MCF 10A (cell line): ENCODE results near the gene PTPN4. TPM values are rescaled to one million over a fixed set of nuclear protein-coding genes. Genes with fewer than 3 reads are reported as not detected.

Source experiments
- BruUV-seq: library from RNA; stranded (reverse); fragments of 400-500 nt; replicated peaks from 2 replicates; lab custom pipeline; 2021; lab: Mats Ljungman, UMichigan
- CTCF ChIA-PET: fragments of 300-600 bp; sonication (Branson Sonifier 250); formaldehyde crosslinking; extraction: SDS; loops from one replicate; lab custom pipeline; 2021; ENCODE audit warnings: antibody characterized with exemption, inconsistent platforms; lab: Yijun Ruan, JAX
- POLR2A ChIA-PET: fragments of 300-600, 350-650 bp; sonication (Branson Sonifier 250); formaldehyde crosslinking; extraction: SDS; loops from one replicate; lab custom pipeline; 2020; ENCODE audit warnings: antibody characterized with exemption, inconsistent platforms; lab: Yijun Ruan, JAX
- DNase-seq: peaks from one replicate; pipeline ENCODE4 v3.0.0-alpha.2; 2018; ENCODE audit not compliant: unreplicated experiment
- H3K27ac Mint-ChIP-seq: one replicate; pipeline ENCODE4 v1.8.0; 2022; ENCODE audit warnings: mild to moderate bottlenecking, low read depth, mixed read lengths; ENCODE audit not compliant: unreplicated experiment
- H3K27me3 Mint-ChIP-seq: one replicate; pipeline ENCODE4 v1.8.0; 2022; ENCODE audit warnings: mixed read lengths; ENCODE audit not compliant: insufficient read depth, unreplicated experiment
- H3K36me3 Mint-ChIP-seq: one replicate; pipeline ENCODE4 v1.8.0; 2022; ENCODE audit warnings: mild to moderate bottlenecking, moderate library complexity, mixed read lengths; ENCODE audit not compliant: insufficient read depth, unreplicated experiment
- H3K4me1 Mint-ChIP-seq: one replicate; pipeline ENCODE4 v1.8.0; 2022; ENCODE audit warnings: mixed read lengths; ENCODE audit not compliant: insufficient read depth, unreplicated experiment
- H3K4me3 Mint-ChIP-seq: one replicate; pipeline ENCODE4 v1.8.0; 2022; ENCODE audit warnings: mild to moderate bottlenecking, moderate library complexity, mixed read lengths; ENCODE audit not compliant: unreplicated experiment
- H3K9me3 Mint-ChIP-seq: one replicate; pipeline ENCODE4 v1.8.0; 2022; ENCODE audit warnings: mixed read lengths; ENCODE audit not compliant: unreplicated experiment
- CTCF ChIP-seq: fragments of 200-600 bp; IDR thresholded peaks from one replicate; pipeline ENCODE4 v1.8.0; 2022; ENCODE audit warnings: antibody characterized with exemption, mild to moderate bottlenecking; ENCODE audit not compliant: unreplicated experiment
- intact Hi-C: fragments of 100-400 bp; cut with micrococcal nuclease; formaldehyde crosslinking; loops from 2 replicates; pipeline ENCODE4 v1.14.1; 2022
- total RNA-seq: library from RNA; stranded (reverse); gene quantifications from 2 replicates; pipeline ENCODE4 v1.2.3, GENCODE V29; 2022

The PTPN4 gene
- total RNA-seq, 1 experiment from 2014 or later: 21.1 TPM

- TF ChIP-seq CTCF: no peak
- Mint-ChIP-seq H3K36me3 (peaks cover 6% of the 10 kb centered on the region), H3K4me3 (no peak overlapping the region), H3K27me3 (no peaks in the 10 kb centered on the region), H3K27ac (peak overlapping the region; percentile 40), H3K4me1 (peaks cover 38% of the 10 kb centered on the region), H3K9me3 (no peaks in the 10 kb centered on the region)
- ChIA-PET POLR2A (interaction anchor here (0.6 to 4.9 kb wide), 14 partner anchors 9 to 1743 kb away, joined by 3 to 26 read pairs (median 4); partner anchors contain the start of genes CCDC93 and EPB41L5), CTCF (interaction anchor here (0.6 to 5.0 kb wide), 8 partner anchors 10 to 1411 kb away, joined by 3 to 37 read pairs (median 4); no protein-coding TSS in a partner anchor)
- intact Hi-C loops: no loop called here
- no TSS peak for BruUV-seq
- DNase-seq: peak; percentile 80
These were observed 2.9 kb upstream of the PTPN4 start for GRCh38 chr2:119756837-119757236.

GRCh38 chr2:119758881-119759450 is 756 bp upstream of the PTPN4 start:
- POLR2A ChIA-PET: interaction anchor here (0.9 to 4.9 kb wide), 7 partner anchors 11 to 80 kb away, joined by 3 to 26 read pairs (median 7); partner anchors contain the start of gene TMEM177
- peaks cover 41% of the 10 kb centered on the region for H3K4me1 Mint-ChIP-seq

GRCh38 chr2:119760237-119760955 is 674 bp downstream of the PTPN4 start:
- peak overlapping the region; percentile 89 for H3K27ac Mint-ChIP-seq
- H3K27me3 Mint-ChIP-seq: no peaks in the 10 kb centered on the region
- ChIA-PET POLR2A (interaction anchor here (0.6 to 4.9 kb wide), 12 partner anchors 10 to 348 kb away, joined by 3 to 26 read pairs (median 4); no protein-coding TSS in a partner anchor), CTCF (interaction anchor here (0.6 to 1.4 kb wide), 5 partner anchors 10 to 415 kb away, joined by 3 to 4 read pairs (median 3); no protein-coding TSS in a partner anchor)
- H3K9me3 Mint-ChIP-seq: no peaks in the 10 kb centered on the region
- H3K36me3 Mint-ChIP-seq: peaks cover 6% of the 10 kb centered on the region
- H3K4me1 Mint-ChIP-seq: peaks cover 49% of the 10 kb centered on the region
- peak; percentile 51 for DNase-seq
- peak overlapping the region; percentile 81 for H3K4me3 Mint-ChIP-seq
- intact Hi-C loops: loop anchor here (2.0 kb wide), 1 partner anchor 252 kb away; the partner anchor contains the start of gene EPB41L5
- TF ChIP-seq CTCF: no peak
- BruUV-seq: no TSS peak

More at GRCh38 chr2:119758881-119759450, 756 bp upstream of the PTPN4 start:
- intact Hi-C loops: loop anchor here (2.0 kb wide), 1 partner anchor 56 kb away; no protein-coding TSS in a partner anchor
- TSS peak; percentile 77 for BruUV-seq
- no peak for TF ChIP-seq CTCF
- H3K36me3 Mint-ChIP-seq: peaks cover 6% of the 10 kb centered on the region
- peak overlapping the region; percentile 81 for H3K4me3 Mint-ChIP-seq
- DNase-seq: no peak
- no peaks in the 10 kb centered on the region for H3K9me3 Mint-ChIP-seq
- H3K27me3 Mint-ChIP-seq: no peaks in the 10 kb centered on the region
- peak overlapping the region; percentile 68 for H3K27ac Mint-ChIP-seq
- CTCF ChIA-PET: interaction anchor here (0.5 to 1.0 kb wide), 3 partner anchors 12 to 70 kb away, joined by 3 read pairs; no protein-coding TSS in a partner anchor
